ENCODE results near the gene SYT2.
A peak's percentile ranks its signal among the peaks of the same experiment; 100 is the strongest.

- no peak for TF ChIP-seq POLR2AphosphoS5 (IDR thresholded peaks at IDR 0.05; ENCODE audit: low read depth, low read length)
- TF ChIP-seq, protein P1, sequence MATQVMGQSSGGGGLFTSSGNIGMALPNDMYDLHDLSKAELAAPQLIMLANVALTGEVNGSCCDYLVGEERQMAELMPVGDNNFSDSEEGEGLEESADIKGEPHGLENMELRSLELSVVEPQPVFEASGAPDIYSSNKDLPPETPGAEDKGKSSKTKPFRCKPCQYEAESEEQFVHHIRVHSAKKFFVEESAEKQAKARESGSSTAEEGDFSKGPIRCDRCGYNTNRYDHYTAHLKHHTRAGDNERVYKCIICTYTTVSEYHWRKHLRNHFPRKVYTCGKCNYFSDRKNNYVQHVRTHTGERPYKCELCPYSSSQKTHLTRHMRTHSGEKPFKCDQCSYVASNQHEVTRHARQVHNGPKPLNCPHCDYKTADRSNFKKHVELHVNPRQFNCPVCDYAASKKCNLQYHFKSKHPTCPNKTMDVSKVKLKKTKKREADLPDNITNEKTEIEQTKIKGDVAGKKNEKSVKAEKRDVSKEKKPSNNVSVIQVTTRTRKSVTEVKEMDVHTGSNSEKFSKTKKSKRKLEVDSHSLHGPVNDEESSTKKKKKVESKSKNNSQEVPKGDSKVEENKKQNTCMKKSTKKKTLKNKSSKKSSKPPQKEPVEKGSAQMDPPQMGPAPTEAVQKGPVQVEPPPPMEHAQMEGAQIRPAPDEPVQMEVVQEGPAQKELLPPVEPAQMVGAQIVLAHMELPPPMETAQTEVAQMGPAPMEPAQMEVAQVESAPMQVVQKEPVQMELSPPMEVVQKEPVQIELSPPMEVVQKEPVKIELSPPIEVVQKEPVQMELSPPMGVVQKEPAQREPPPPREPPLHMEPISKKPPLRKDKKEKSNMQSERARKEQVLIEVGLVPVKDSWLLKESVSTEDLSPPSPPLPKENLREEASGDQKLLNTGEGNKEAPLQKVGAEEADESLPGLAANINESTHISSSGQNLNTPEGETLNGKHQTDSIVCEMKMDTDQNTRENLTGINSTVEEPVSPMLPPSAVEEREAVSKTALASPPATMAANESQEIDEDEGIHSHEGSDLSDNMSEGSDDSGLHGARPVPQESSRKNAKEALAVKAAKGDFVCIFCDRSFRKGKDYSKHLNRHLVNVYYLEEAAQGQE (IDR thresholded peaks at IDR 0.05; ENCODE audit: insufficient read depth in 1 of 2, low read depth in 2 of 2, low read length in 2 of 2), result peak; percentile 88 to 95
- no peak for TF ChIP-seq TAF1 (IDR thresholded peaks at IDR 0.05; ENCODE audit: borderline replicate concordance, insufficient read depth, low read length)
- no peak for TF ChIP-seq SIN3A (IDR thresholded peaks at IDR 0.05; ENCODE audit: borderline replicate concordance, insufficient read depth, low read length)
- no peak for TF ChIP-seq FOXP2 (optimal IDR thresholded peaks at IDR 0.05; ENCODE audit: borderline replicate concordance, extremely low read depth, extremely low read length, insufficient read depth)
These were observed 53.2 kb downstream of the SYT2 start for GRCh38 chr1:202656951-202657646.

All from PFSK-1 (cell line).